Measurements from ENCODE around the gene CASP9.
A peak's percentile ranks its signal among the peaks of the same experiment; 100 is the strongest.

The CASP9 gene

GRCh38 chr1:15543589-15544568 lies 19.9 kb upstream of the CASP9 start:
- no peak overlapping the region for H3K4me3 ChIP-seq (ENCODE audit: low read depth, low read length)
- peaks cover 20% of the 10 kb centered on the region for H3K36me3 ChIP-seq (ENCODE audit: control insufficient read depth, insufficient read depth, low read length)
- no peak overlapping the region for H3K9ac ChIP-seq (ENCODE audit: low read depth, low read length)
- H3K9me3 ChIP-seq (ENCODE audit: control insufficient read depth, insufficient read depth, low read length), result no peaks in the 10 kb centered on the region
- H3K4me1 ChIP-seq (ENCODE audit: control insufficient read depth, insufficient read depth, low read length), result no peaks in the 10 kb centered on the region
- H3K27me3 ChIP-seq (ENCODE audit: control insufficient read depth, insufficient read depth, low read length), result no peaks in the 10 kb centered on the region

- Histone ChIP-seq H3K4me1 (ENCODE audit: control insufficient read depth, insufficient read depth, low read length) (no peaks in the 10 kb centered on the region), H3K9ac (ENCODE audit: low read depth, low read length) (no peak overlapping the region), H3K9me3 (ENCODE audit: control insufficient read depth, insufficient read depth, low read length) (no peaks in the 10 kb centered on the region), H3K27me3 (ENCODE audit: control insufficient read depth, insufficient read depth, low read length) (no peaks in the 10 kb centered on the region), H3K36me3 (ENCODE audit: control insufficient read depth, insufficient read depth, low read length) (peaks cover 20% of the 10 kb centered on the region), H3K4me3 (ENCODE audit: low read depth, low read length) (no peak overlapping the region)
These were observed 19.2 kb upstream of the CASP9 start for GRCh38 chr1:15543251-15543588.

DNA sequence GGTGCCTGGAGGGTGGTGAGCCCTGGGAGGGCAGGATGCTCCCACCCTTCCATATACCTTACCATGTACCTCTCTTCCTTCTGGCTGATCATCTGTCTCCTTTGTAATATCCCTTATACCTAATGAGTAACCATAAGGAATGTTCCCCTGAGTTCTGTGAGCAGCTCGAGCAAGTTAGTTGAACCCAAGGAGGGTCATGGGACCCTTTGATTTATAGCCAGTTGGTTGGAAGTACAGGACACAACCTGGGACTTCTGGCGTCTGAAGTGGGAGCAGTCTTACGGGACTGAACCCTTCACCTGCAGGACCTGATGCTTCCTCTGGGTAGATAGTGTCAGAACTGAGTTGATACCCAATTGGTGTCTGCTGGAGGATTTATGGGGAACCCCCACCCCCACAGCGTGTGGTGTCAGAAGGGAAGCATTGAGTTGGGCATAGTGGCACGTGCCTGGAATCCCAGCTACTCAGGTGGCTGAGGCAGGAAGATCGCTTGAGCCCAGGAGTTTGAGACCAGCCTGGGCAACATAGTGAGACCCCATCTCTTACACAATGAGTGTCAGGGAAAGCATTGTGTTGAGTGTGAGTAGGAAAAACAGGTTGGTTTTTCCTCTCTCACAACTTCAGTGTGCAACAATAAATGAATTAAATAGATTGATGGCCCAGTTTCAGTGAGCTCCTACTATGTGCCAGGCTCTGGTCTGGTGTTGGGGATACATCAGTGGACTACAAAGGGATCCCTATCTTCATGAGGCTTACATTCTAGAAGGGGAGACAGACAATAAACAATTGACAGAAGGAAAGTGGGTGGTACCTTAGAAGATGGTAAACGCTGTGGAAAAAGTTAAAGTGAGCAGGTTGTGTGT lies 18.6 kb upstream of the CASP9 start:
- Histone ChIP-seq H3K4me1 (ENCODE audit: control insufficient read depth, insufficient read depth, low read length) (no peaks in the 10 kb centered on the region), H3K36me3 (ENCODE audit: control insufficient read depth, insufficient read depth, low read length) (peaks cover 17% of the 10 kb centered on the region), H3K4me3 (ENCODE audit: low read depth, low read length) (no peak overlapping the region), H3K27me3 (ENCODE audit: control insufficient read depth, insufficient read depth, low read length) (no peaks in the 10 kb centered on the region), H3K9me3 (ENCODE audit: control insufficient read depth, insufficient read depth, low read length) (no peaks in the 10 kb centered on the region), H3K9ac (ENCODE audit: low read depth, low read length) (no peak overlapping the region)

DNA sequence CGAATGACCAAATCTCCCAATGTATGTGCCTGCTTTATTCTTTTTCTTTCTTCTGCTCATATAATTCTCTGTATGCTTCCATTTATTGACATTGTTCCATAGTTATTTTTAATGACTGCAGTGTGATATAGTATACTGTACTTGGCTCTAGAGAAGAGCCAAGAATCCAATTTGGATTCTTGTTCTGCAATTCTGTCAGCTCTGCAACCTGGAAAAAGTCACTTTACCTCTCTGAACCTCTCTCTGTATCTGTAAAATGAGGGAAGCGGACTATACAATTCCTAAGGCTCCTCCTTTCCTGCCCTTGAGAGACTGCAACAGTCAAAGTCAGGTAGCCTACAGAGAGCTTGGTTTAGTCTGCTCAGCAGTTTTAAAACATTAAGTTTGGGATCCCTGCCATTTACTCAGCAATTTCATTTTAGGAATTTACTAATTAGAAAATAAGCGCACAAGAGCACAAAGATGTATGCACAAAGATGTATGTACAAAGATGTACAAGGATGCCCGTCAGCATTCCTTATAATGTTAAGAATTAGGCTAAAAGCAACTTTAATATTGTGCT lies 17.3 kb upstream of the CASP9 start:
- H3K36me3 ChIP-seq (ENCODE audit: control insufficient read depth, insufficient read depth, low read length), result peaks cover 25% of the 10 kb centered on the region
- no peak overlapping the region for H3K9ac ChIP-seq (ENCODE audit: low read depth, low read length)
- no peaks in the 10 kb centered on the region for H3K4me1 ChIP-seq (ENCODE audit: control insufficient read depth, insufficient read depth, low read length)
- no peaks in the 10 kb centered on the region for H3K9me3 ChIP-seq (ENCODE audit: control insufficient read depth, insufficient read depth, low read length)
- no peak overlapping the region for H3K4me3 ChIP-seq (ENCODE audit: low read depth, low read length)
- H3K27me3 ChIP-seq (ENCODE audit: control insufficient read depth, insufficient read depth, low read length), result no peaks in the 10 kb centered on the region

DNA sequence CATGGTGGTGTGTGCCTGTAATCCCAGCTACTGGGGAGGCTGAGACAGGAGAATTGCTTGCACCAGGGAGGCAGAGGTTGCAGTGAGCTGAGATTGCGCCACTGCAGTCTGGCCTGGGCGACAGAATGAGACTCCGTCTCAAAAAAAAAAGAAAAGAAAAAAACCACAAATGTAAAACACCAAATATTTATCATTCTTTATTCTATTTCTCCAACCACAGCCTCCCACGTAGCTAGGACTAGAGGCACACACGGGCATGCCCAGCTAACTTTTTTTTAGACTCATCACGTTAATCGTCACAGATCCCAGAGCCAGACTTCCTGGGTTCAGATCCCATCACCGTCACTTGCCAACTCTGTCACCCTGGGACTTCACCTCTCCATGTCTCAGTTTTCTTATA lies 16.2 kb upstream of the CASP9 start:
- Histone ChIP-seq H3K9me3 (ENCODE audit: control insufficient read depth, insufficient read depth, low read length) (no peaks in the 10 kb centered on the region), H3K4me3 (ENCODE audit: low read depth, low read length) (no peak overlapping the region), H3K36me3 (ENCODE audit: control insufficient read depth, insufficient read depth, low read length) (peaks cover 25% of the 10 kb centered on the region), H3K9ac (ENCODE audit: low read depth, low read length) (no peak overlapping the region), H3K27me3 (ENCODE audit: control insufficient read depth, insufficient read depth, low read length) (no peaks in the 10 kb centered on the region), H3K4me1 (ENCODE audit: control insufficient read depth, insufficient read depth, low read length) (no peaks in the 10 kb centered on the region)

DNA sequence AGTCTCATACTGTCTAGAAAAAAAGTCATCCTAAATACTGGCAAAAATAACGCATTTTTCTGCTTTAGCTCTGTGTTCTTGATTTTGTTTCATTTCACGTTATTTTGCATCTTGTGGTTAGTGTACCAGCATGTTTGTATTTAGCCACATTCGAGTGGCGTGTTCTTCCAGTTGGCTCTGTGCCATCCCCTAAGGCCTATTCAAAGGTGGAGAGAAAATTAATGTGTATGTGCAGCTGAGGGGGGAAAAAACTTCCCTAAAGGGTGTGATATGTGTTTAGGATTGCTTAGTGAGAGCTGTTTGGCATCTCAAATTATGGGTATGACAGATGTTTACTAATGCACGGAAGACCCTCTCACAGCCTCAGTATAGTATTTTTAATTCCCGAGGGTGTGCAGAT lies 14.8 kb upstream of the CASP9 start:
- no peak overlapping the region for H3K4me3 ChIP-seq (ENCODE audit: low read depth, low read length)
- H3K27me3 ChIP-seq (ENCODE audit: control insufficient read depth, insufficient read depth, low read length), result no peaks in the 10 kb centered on the region
- H3K36me3 ChIP-seq (ENCODE audit: control insufficient read depth, insufficient read depth, low read length), result peaks cover 25% of the 10 kb centered on the region
- no peaks in the 10 kb centered on the region for H3K9me3 ChIP-seq (ENCODE audit: control insufficient read depth, insufficient read depth, low read length)
- H3K4me1 ChIP-seq (ENCODE audit: control insufficient read depth, insufficient read depth, low read length), result no peaks in the 10 kb centered on the region
- H3K9ac ChIP-seq (ENCODE audit: low read depth, low read length), result no peak overlapping the region

DNA sequence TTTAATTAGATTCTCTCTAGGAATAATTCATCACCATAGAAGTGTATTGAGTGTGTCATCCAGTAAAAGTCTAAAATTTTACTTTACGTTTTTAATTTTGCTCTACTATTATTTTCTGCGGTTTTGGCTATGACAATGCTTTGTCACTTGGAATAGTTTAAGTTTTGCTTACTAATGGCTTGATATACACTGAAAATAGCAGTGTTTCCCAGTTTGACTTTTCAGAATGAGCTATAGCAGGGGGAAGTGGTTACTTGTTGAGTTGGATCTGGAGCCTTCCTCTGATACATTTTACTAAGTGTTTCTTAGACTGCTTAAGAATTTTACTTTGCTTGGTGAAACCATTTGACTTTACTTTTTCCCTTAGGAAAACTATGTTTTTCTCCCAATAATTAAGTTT lies 7.7 kb upstream of the CASP9 start:
- Histone ChIP-seq H3K4me1 (ENCODE audit: control insufficient read depth, insufficient read depth, low read length) (no peaks in the 10 kb centered on the region), H3K9ac (ENCODE audit: low read depth, low read length) (no peak overlapping the region), H3K4me3 (ENCODE audit: low read depth, low read length) (no peak overlapping the region), H3K36me3 (ENCODE audit: control insufficient read depth, insufficient read depth, low read length) (peaks cover 2% of the 10 kb centered on the region), H3K9me3 (ENCODE audit: control insufficient read depth, insufficient read depth, low read length) (no peaks in the 10 kb centered on the region), H3K27me3 (ENCODE audit: control insufficient read depth, insufficient read depth, low read length) (no peaks in the 10 kb centered on the region)

- H3K27me3 ChIP-seq (ENCODE audit: control insufficient read depth, insufficient read depth, low read length), result no peaks in the 10 kb centered on the region
These were observed 7.0 kb upstream of the CASP9 start for GRCh38 chr1:15531003-15531402.

GRCh38 chr1:15526490-15527339 lies 2.7 kb upstream of the CASP9 start, which contains the start of gene DNAJC16:
Gene DNAJC16 (plus strand): TSS chr1:15526848. CDS start chr1:15529106, 2,258 bp downstream.
- H3K9me3 ChIP-seq (ENCODE audit: control insufficient read depth, insufficient read depth, low read length), result no peaks in the 10 kb centered on the region
- H3K36me3 ChIP-seq (ENCODE audit: control insufficient read depth, insufficient read depth, low read length), result no peaks in the 10 kb centered on the region
- H3K9ac ChIP-seq (ENCODE audit: low read depth, low read length), result peak within 1 kb of the TSS; percentile 71
- no peaks in the 10 kb centered on the region for H3K27me3 ChIP-seq (ENCODE audit: control insufficient read depth, insufficient read depth, low read length)
- H3K4me3 ChIP-seq (ENCODE audit: low read depth, low read length), result peak within 1 kb of the TSS; percentile 76
- H3K4me1 ChIP-seq (ENCODE audit: control insufficient read depth, insufficient read depth, low read length), result no peaks in the 10 kb centered on the region

More at GRCh38 chr1:15531003-15531402, 7.0 kb upstream of the CASP9 start:
- H3K9ac ChIP-seq (ENCODE audit: low read depth, low read length), result no peak overlapping the region
- no peaks in the 10 kb centered on the region for H3K9me3 ChIP-seq (ENCODE audit: control insufficient read depth, insufficient read depth, low read length)
- H3K36me3 ChIP-seq (ENCODE audit: control insufficient read depth, insufficient read depth, low read length), result no peaks in the 10 kb centered on the region
- no peak overlapping the region for H3K4me3 ChIP-seq (ENCODE audit: low read depth, low read length)
- H3K4me1 ChIP-seq (ENCODE audit: control insufficient read depth, insufficient read depth, low read length), result no peaks in the 10 kb centered on the region

DNA sequence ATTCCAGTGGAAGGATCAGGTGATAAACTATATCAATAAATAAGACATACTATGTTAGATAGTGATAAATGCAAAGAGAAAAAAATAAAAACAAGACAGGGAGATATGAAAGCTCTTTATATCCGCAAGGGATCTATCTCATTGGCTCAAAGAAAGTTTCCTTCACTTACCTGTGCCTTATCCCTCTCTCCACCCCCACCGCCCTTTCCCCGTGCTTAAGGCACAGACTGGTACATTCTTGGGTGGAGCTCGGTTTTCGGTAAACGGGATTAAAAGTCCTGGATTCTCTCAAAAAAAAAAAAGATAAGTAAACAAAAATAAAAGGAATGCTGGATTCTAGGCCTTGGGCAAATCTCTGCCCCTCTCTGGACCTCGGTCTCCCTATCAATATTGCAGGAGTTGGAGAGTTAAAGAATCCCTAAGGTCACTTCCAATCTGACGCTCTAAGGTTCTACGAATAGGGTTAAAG lies 2.0 kb upstream of the CASP9 start:
- peak overlapping the region; percentile 76 for H3K4me3 ChIP-seq (ENCODE audit: low read depth, low read length)
- no peaks in the 10 kb centered on the region for H3K4me1 ChIP-seq (ENCODE audit: control insufficient read depth, insufficient read depth, low read length)
- no peaks in the 10 kb centered on the region for H3K36me3 ChIP-seq (ENCODE audit: control insufficient read depth, insufficient read depth, low read length)
- H3K9me3 ChIP-seq (ENCODE audit: control insufficient read depth, insufficient read depth, low read length), result no peaks in the 10 kb centered on the region
- H3K27me3 ChIP-seq (ENCODE audit: control insufficient read depth, insufficient read depth, low read length), result no peaks in the 10 kb centered on the region
- H3K9ac ChIP-seq (ENCODE audit: low read depth, low read length), result no peak overlapping the region

Data from iPS-15b (cell line).